HL-60 (cell line): ENCODE results near the gene PTPRG.

Experiments used
- POLR2AphosphoS5 ChIP-seq: IDR thresholded peaks from 2 replicates; pipeline ENCODE4 v1.6.1; 2012; ENCODE audit warnings: low read depth
- SPI1 ChIP-seq: IDR thresholded peaks from 2 replicates; pipeline ENCODE4 v1.6.1; 2012; ENCODE audit warnings: low read depth, mild to moderate bottlenecking, borderline replicate concordance
- TF ChIP-seq, protein P1 (sequence below): IDR thresholded peaks from one replicate; pipeline ENCODE4 v1.5.1; 2011; ENCODE audit warnings: low read length, control low read depth, inconsistent platforms; ENCODE audit not compliant: insufficient read depth
- TF ChIP-seq, protein P2 (sequence below): IDR thresholded peaks from 2 replicates; pipeline ENCODE4 v1.6.1; 2012; ENCODE audit warnings: low read depth; ENCODE audit not compliant: insufficient replicate concordance

DNA sequence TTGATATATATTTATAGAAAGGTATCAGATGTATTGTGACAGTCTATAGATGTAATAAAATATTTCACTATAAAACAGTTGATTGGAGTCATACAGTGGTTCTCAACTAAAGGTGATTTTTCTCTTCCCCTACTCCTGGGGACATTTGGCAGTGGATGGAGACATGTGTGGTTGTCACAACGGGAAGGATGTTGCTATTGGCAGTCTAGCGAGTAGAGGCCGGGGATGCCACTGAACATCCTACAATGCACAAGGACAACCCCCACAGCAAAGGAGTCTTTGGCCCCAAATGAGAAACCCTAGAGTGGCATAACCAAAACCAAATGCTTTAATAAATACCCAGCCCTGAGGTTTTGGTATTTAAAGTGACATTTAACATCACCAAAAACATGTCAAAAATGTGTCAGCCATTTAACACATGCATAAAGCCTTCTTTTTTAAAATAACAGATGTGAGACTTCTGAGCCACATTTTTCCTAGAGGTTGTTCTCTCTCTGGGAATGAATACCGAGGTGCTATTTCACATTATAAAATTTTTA lies 367.5 kb downstream of the PTPRG start:
- TF ChIP-seq, protein P1, sequence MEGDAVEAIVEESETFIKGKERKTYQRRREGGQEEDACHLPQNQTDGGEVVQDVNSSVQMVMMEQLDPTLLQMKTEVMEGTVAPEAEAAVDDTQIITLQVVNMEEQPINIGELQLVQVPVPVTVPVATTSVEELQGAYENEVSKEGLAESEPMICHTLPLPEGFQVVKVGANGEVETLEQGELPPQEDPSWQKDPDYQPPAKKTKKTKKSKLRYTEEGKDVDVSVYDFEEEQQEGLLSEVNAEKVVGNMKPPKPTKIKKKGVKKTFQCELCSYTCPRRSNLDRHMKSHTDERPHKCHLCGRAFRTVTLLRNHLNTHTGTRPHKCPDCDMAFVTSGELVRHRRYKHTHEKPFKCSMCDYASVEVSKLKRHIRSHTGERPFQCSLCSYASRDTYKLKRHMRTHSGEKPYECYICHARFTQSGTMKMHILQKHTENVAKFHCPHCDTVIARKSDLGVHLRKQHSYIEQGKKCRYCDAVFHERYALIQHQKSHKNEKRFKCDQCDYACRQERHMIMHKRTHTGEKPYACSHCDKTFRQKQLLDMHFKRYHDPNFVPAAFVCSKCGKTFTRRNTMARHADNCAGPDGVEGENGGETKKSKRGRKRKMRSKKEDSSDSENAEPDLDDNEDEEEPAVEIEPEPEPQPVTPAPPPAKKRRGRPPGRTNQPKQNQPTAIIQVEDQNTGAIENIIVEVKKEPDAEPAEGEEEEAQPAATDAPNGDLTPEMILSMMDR, result no peak
- TF ChIP-seq, protein P2, sequence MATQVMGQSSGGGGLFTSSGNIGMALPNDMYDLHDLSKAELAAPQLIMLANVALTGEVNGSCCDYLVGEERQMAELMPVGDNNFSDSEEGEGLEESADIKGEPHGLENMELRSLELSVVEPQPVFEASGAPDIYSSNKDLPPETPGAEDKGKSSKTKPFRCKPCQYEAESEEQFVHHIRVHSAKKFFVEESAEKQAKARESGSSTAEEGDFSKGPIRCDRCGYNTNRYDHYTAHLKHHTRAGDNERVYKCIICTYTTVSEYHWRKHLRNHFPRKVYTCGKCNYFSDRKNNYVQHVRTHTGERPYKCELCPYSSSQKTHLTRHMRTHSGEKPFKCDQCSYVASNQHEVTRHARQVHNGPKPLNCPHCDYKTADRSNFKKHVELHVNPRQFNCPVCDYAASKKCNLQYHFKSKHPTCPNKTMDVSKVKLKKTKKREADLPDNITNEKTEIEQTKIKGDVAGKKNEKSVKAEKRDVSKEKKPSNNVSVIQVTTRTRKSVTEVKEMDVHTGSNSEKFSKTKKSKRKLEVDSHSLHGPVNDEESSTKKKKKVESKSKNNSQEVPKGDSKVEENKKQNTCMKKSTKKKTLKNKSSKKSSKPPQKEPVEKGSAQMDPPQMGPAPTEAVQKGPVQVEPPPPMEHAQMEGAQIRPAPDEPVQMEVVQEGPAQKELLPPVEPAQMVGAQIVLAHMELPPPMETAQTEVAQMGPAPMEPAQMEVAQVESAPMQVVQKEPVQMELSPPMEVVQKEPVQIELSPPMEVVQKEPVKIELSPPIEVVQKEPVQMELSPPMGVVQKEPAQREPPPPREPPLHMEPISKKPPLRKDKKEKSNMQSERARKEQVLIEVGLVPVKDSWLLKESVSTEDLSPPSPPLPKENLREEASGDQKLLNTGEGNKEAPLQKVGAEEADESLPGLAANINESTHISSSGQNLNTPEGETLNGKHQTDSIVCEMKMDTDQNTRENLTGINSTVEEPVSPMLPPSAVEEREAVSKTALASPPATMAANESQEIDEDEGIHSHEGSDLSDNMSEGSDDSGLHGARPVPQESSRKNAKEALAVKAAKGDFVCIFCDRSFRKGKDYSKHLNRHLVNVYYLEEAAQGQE, result no peak
- TF ChIP-seq SPI1 (no peak), POLR2AphosphoS5 (no peak)
